GM12892 (cell line): Measurements from ENCODE around the gene PAX9.

ENCODE experiments used
- DNase-seq: peaks from one replicate; pipeline ENCODE4 v3.0.0; 2011; ENCODE audit not compliant: insufficient read length
- FAIRE-seq: peaks from 2 replicates; lab custom pipeline; 2011; peaks lifted over from hg19 to GRCh38; lab: Jason Lieb, UNC
- POLR2A ChIP-seq: IDR thresholded peaks from 2 replicates; pipeline ENCODE4 v1.6.1; 2011; ENCODE audit warnings: low read depth, low read length, control low read depth
- POLR2AphosphoS5 ChIP-seq: IDR thresholded peaks from 2 replicates; pipeline ENCODE4 v1.6.1; 2011; ENCODE audit warnings: low read depth, low read length, control low read depth
- TAF1 ChIP-seq: IDR thresholded peaks from 2 replicates; pipeline ENCODE4 v1.6.1; 2011; ENCODE audit warnings: low read depth, mild to moderate bottlenecking, control low read depth, low read length, borderline replicate concordance

PAX9 gene

DNA sequence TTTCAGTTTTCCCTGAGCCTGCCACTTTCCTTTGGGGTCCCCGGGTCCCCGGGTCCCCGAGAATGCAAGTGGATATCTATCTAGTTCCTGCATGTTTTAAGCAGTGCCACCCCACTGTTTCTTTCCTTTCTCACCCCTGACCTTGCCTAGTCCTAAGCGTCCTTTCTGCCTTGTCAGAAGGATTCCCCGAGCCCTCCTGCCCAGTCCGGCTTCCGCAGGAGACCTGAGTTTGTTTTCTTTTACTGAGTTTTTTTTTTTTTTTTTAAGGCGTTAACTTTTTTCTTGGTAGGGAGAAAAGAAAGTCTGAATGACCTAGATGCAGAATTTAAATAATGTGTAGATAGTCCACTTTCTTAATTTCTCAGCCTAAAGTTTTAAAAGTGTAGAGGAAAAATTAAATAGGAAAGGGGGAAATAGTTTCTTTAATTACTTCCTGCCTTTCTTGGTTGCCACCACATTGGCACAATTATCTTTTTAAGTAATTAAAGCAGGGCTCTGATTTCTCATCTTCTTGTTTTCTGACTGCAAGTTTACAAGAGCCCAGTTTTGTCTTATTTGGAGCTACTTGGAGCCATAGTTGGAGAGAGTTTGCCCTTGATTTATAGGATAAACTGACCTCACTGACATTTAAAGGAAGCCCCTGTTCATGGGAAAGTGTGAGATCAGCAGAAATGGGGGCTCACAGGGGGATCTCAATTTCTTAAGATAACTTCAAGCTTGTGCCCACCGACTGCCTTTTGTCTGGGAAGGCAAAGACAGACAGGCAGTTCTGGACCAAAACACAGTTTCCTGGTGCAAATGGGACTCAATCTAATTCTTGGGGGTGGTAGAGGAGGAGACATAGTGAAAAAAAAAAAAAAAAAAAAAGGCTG lies 2.9 kb downstream of the PAX9 start:
- DNase-seq, result no peak
- no peak for FAIRE-seq
- TF ChIP-seq POLR2AphosphoS5 (no peak), TAF1 (no peak), POLR2A (no peak)

DNA sequence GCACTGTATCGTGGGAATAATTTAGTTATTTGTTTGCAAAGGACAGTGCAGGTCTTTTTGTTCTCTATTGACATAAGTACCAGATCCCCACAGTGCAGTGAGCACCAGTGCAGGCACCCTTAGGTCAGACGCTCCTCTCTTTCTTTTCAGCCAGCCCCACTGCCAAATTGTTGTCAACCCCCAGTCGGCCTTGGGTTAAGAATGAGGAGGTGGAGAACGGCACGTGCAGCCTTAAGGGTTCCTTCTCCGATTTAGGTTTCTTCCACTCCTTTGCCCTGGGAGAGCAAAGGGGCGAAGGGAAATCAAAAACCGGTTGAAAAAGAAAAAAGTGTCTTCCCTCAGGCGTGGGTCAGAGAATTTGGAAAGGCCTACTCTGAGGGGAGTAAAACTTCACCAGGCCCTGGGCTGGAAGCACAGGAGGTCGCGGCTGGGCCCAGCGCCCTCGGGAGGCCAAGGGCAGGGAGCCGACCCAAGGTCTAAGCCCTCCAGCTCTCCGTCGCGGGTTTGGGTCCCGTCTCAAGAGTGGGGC lies 4.3 kb downstream of the PAX9 start:
- no peak for DNase-seq
- TF ChIP-seq POLR2AphosphoS5 (no peak), TAF1 (no peak), POLR2A (no peak)
- no peak for FAIRE-seq

DNA sequence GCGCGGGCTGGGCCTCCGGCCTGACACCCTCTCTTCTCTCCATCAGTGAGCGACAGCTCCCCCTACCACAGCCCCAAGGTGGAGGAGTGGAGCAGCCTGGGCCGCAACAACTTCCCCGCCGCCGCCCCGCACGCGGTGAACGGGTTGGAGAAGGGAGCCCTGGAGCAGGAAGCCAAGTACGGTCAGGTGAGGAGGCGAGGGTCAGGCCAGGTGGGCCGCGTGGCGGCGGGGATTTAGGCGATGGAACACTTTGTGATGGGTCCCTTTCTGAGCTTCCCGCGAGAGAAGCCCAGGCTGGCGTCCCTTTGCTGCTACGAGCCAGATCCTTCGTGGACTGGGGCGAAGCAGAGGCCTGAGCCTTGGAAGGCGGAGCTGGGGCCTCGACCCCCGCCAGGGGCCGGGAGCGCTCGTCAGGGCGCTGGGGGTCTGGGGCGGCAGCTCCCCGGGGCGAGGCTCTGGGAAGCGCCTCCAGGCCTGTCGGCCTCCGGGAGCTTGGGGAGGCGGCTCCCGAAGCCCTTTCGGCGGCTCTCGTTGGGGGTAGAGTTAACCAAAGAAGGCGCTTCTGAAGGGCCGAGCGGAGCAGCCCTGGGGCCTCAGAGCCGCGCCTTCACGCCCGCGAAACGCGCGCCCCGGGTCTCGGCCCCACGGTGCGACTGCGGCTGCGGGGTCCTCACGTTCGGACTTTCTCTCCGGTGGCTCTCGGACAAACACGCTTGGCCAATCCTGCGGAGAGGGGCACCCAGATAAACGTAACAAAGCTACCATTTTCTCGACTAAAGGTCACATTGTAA lies 5.0 kb downstream of the PAX9 start:
- DNase-seq (no peak), FAIRE-seq (no peak)
- TF ChIP-seq POLR2A, result no peak

DNA sequence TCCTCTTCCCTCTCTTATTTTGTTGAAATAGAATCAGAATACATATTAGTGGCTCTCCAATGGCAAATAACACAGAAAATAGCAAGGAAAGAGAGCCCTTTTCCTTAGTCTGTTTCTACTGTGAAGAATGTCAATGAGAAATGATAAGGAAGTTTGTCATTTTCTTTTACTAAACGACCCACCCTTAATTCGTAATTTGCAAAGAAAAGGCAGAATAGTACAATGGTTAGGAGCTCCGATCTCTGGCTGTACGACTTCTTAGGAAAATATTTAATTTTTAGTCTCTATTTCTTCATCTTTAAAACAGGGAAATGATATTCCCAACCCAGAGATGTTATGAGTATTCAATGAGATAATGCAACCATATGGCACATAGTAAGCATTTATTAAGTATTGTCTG lies 6.0 kb downstream of the PAX9 start:
- DNase-seq (no peak), FAIRE-seq (no peak)
- TF ChIP-seq TAF1 (no peak), POLR2AphosphoS5 (no peak), POLR2A (no peak)

DNA sequence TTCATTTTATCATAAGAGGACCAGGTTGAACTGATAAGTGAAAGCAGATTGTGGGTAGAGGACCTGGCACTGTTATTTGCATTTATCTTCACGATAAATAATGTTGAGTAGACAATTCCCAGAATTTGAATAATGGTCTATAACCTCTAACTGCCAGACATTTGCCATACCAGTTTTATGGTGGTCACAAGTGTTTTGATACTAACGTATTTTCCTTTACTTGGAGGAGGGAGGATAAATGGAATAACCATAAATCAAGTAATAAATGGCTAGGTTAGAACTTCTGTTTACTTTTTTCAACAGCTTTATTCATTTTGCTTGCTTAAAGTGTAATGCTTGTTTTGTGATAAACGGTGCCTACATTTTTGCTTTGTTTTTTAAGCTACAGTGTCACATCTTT lies 9.5 kb downstream of the PAX9 start:
- no peak for TF ChIP-seq TAF1
- TF ChIP-seq POLR2AphosphoS5, result no peak
- TF ChIP-seq POLR2A, result no peak
- no peak for FAIRE-seq
- no peak for DNase-seq

DNA sequence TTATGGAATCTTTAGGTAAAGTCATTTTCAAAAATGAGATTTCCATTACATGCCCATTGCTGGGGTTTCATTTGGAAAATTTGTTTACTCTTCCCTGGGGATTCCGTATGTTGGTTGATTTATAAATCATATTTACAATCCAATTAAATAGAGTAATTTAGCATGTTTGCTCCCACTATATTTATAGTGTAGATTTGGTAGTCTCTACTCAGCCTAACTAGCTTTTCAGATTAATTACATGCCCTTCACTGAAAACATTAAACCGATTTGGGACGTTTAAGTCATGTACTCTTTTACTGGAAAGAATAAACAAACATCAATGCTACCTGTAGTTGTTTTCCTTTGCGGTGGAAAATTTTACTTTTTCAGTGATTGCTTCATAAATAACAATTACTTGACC lies 10.4 kb downstream of the PAX9 start:
- no peak for DNase-seq
- no peak for FAIRE-seq
- no peak for TF ChIP-seq TAF1
- no peak for TF ChIP-seq POLR2AphosphoS5
- TF ChIP-seq POLR2A, result no peak

DNA sequence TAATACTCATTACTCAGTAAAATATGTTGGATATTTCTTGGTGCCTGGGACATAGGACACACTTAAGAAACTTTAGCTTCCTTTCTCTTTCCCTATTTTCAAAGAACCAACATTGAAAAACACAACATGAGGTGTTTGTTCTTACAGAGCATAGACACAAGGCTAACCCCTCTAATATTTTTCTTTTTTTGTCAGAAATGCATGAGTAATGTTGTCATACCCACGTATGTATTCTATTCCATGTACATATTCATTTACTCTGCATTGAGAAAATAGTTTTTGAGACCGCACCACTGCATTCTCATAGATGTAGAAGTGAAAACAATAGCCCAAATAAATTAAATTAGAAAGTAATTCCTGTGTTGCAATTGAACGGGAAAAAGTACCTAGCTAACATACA lies 13.0 kb downstream of the PAX9 start:
- no peak for DNase-seq
- TF ChIP-seq TAF1 (no peak), POLR2AphosphoS5 (no peak), POLR2A (no peak)
- FAIRE-seq, result no peak

DNA sequence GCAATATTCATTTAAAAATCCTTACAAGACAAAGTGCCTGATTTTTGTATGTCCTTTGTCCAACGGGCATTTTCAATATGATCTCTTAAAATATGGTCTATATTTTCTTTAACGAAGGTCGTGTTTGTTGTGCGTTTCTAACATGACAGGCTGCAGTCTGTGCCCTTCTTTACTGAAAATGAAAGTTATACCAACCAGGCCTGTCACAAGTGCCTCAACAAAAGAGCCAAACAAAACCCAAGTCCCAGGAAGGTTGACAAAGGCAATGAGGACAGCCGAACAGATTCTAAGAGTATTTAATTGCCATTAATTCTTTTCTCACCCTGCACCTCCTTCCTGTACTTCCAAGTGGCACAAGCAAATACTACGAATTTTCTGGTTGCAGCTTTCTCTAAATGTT lies 13.9 kb downstream of the PAX9 start:
- no peak for DNase-seq
- no peak for TF ChIP-seq TAF1
- TF ChIP-seq POLR2A, result no peak
- TF ChIP-seq POLR2AphosphoS5, result no peak
- no peak for FAIRE-seq

DNA sequence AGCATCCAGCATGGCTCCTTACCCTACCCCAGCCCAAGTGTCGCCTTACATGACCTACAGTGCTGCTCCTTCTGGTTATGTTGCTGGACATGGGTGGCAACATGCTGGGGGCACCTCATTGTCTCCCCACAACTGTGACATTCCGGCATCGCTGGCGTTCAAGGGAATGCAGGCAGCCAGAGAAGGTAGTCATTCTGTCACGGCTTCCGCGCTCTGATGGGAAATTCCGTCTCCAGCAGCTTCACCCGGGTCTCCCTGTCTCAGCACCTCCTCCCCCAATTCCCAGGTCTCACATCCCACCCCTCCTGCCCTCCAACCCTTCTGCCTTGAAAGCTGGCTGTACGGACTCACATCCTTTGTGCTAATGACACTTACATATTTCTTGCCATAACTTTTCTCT lies 14.6 kb downstream of the PAX9 start:
- FAIRE-seq (no peak), DNase-seq (no peak)
- TF ChIP-seq POLR2A, result no peak
- TF ChIP-seq TAF1, result no peak
- no peak for TF ChIP-seq POLR2AphosphoS5

DNA sequence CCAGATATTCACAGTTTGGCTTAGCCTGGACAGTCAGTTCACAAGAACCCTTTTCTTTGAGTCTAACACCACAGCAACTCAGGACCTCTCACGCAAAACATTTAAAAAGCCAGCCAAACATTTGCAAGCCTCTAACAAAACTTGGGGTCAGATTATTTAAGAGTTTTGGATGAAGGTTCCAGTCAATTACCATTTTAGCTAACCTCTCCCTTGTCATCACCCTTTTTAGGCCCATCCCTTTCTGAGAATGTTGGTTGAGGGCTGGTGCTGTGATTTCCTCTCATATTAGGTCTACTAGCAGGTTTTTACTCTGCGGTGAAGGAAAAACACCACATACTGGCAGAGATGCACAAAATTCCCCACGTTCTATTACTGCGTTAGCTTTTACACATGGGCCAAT lies 20.7 kb downstream of the PAX9 start:
- no peak for DNase-seq
- TF ChIP-seq POLR2AphosphoS5 (no peak), TAF1 (no peak), POLR2A (no peak)
- FAIRE-seq, result no peak

DNA sequence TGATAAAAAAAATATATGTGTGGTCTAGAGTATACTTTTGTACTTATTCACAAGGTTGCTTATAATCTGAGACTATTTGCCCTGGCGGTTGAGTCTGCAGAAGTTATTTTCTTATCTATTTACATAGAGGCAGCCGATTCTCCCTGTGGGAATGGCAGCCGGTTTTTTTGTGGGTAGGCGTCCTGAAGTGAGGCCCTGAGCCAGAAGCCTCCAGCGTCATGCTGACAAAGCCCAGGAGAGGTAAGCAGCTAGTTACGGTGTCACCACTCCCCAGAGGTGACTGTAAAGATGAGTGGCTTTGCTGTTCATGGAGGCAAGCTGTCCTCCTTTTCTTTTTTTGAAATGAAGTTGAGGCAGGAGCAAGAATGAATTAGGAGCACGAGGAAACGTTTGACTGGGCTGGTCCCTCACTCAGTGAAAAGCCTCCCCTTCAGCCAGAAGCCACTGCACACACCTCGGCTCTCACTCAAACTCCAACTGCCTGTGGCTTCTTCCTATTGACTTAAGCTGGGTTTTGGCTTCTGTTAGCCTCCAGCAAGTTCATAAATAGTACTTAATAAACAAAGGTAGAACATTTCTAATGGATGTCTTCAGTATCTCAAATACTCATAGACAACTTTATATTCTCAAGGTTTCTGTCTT lies 21.5 kb downstream of the PAX9 start:
- no peak for TF ChIP-seq POLR2A
- TF ChIP-seq POLR2AphosphoS5, result no peak
- TF ChIP-seq TAF1, result no peak
- FAIRE-seq (no peak), DNase-seq (no peak)
